IMR-90 (cell line): ENCODE results near the gene SLC9A9.

Experiments used
- BHLHE40 ChIP-seq: fragments of 150-350 bp; IDR thresholded peaks from 2 replicates; pipeline ENCODE4 v1.6.1; 2016; ENCODE audit warnings: mild to moderate bottlenecking, low read depth, low read length
- CEBPB ChIP-seq: IDR thresholded peaks from 2 replicates; pipeline ENCODE4 v1.6.1; 2012; ENCODE audit warnings: low read depth, low read length, improper control_type of control experiment
- CHD1 ChIP-seq: IDR thresholded peaks from 2 replicates; pipeline ENCODE4 v1.6.1; 2012; ENCODE audit warnings: low read depth, low read length, improper control_type of control experiment
- CTCF ChIP-seq: conservative IDR thresholded peaks from 2 replicates; pipeline ENCODE4 v1.5.1; 2012; ENCODE audit warnings: mild to moderate bottlenecking, low read depth, low read length, improper control_type of control experiment
- ELK1 ChIP-seq: fragments of 150-350 bp; IDR thresholded peaks from 2 replicates; pipeline ENCODE4 v1.6.1; 2016; ENCODE audit warnings: low read depth, mild to moderate bottlenecking, low read length, moderate library complexity, borderline replicate concordance
- MAFK ChIP-seq: IDR thresholded peaks from 2 replicates; pipeline ENCODE4 v1.6.1; 2012; ENCODE audit warnings: low read depth, low read length, improper control_type of control experiment
- MAZ ChIP-seq: IDR thresholded peaks from 2 replicates; pipeline ENCODE4 v1.6.1; 2012; ENCODE audit warnings: low read depth, mild to moderate bottlenecking, low read length, improper control_type of control experiment, moderate library complexity, borderline replicate concordance
- MXI1 ChIP-seq: IDR thresholded peaks from 2 replicates; pipeline ENCODE4 v1.6.1; 2012; ENCODE audit warnings: low read depth, mild to moderate bottlenecking, low read length, moderate library complexity, borderline replicate concordance
- POLR2A ChIP-seq: IDR thresholded peaks from 2 replicates; pipeline ENCODE4 v1.6.1; 2012; ENCODE audit warnings: mild to moderate bottlenecking, low read depth, low read length
- RAD21 ChIP-seq: IDR thresholded peaks from 2 replicates; pipeline ENCODE4 v1.6.1; 2012; ENCODE audit warnings: low read length, improper control_type of control experiment
- RCOR1 ChIP-seq: IDR thresholded peaks from 2 replicates; pipeline ENCODE4 v1.6.1; 2012; ENCODE audit warnings: mild to moderate bottlenecking, low read length, improper control_type of control experiment; ENCODE audit not compliant: insufficient replicate concordance
- RFX5 ChIP-seq: IDR thresholded peaks from 2 replicates; pipeline ENCODE4 v1.8.0; 2012; ENCODE audit warnings: low read depth, mild to moderate bottlenecking, low read length, moderate library complexity
- SMC3 ChIP-seq: fragments of 150-350 bp; IDR thresholded peaks from 2 replicates; pipeline ENCODE4 v1.6.1; 2016; ENCODE audit warnings: low read depth, mild to moderate bottlenecking, antibody characterized with exemption, low read length, moderate library complexity
- USF2 ChIP-seq: fragments of 150-350 bp; IDR thresholded peaks from 2 replicates; pipeline ENCODE4 v1.6.1; 2017; ENCODE audit warnings: mild to moderate bottlenecking, antibody characterized with exemption, low read length, low read depth

GRCh38 chr3:143220741-143221140 is 627.5 kb downstream of the SLC9A9 start:
- TF ChIP-seq USF2 (no peak), CTCF (no peak), POLR2A (no peak), ELK1 (no peak), CHD1 (no peak), RCOR1 (no peak), RAD21 (no peak), MXI1 (no peak), SMC3 (no peak), CEBPB (no peak), MAFK (no peak), RFX5 (no peak), BHLHE40 (no peak), MAZ (no peak)
